Amygdala (tissue), 56 donors: ENCODE data around the gene HMCN1.

ENCODE experiments used
- DNase-seq, 56 donors: peaks; one replicate each; lab custom pipeline; 2025; lab: John Stamatoyannopoulos, UW

The HMCN1 gene

DNA sequence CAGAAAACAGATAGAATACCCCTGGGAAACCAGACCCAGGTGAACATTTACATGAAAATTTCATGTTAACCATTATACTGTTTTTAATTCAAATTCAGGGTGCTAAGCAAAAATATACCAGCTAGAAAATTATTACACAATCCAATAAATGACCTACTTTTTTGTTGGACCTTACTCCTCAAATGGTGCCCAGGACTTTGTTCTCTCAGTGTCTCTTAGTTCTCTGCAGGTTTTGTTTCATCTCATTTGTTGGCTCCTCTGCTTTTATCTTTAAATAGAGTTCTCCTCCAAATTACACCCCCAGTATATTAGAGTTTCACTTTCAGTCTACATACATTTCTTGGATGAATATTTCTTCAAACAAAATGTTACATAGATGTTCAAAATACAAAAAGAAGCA is 326.0 kb downstream of the HMCN1 start:
- DNase-seq = no peak

- no peak for DNase-seq
These were observed 329.0 kb downstream of the HMCN1 start for GRCh38 chr1:186063091-186063657.

- no peak for DNase-seq
These were observed 332.2 kb downstream of the HMCN1 start for GRCh38 chr1:186066411-186066810.

- DNase-seq = no peak
These were observed 339.5 kb downstream of the HMCN1 start for GRCh38 chr1:186073697-186074096.

DNA sequence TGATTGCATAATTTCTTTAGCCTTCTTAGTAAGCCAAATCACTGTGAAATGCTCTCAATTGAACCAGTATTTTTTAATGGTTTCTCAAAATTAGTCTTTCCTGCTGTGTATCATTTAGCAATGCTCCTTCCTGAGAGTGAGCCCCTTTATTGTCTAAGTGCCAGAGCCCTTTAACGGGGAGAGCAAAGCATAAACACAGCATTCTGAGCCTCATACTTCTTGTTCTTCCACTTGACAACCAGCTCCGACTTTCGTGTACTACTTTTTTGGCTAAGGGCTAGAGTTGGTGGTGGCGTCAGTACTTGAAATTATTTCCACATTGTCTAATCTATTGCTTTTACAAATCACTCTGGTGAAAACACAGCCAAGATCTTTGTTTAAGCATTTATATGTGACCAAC is 341.8 kb downstream of the HMCN1 start:
- DNase-seq = no peak

- DNase-seq = no peak
These were observed 344.1 kb downstream of the HMCN1 start for GRCh38 chr1:186078245-186078644.

DNA sequence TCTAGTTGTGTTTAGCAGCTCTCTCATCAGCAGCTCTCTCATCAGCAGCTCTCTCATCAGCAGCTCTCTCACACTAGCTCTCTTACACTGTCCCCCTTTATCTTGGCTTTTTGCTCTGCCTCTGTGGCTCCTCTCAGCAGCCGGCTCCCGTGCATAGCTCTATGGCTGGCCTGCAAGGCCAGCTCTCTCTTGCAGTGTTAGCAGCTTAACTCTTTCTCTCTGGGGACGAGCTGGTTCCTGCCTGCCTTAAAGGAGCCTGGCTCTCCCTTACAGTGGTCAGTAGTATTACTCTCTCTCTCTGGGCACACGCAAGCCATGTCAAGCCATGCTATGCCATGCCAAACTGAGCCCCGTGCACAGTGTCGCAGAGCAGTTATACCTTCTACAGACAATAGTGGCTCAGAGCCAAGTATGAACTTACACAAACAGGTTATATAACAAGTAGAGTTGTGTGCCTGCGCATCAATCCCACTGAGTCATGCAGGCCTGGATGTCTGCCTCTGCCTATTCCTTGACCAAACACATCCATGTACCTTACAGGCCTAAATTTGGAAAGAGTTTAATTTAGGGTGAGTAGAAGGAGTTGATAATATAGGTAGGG is 345.0 kb downstream of the HMCN1 start:
- no peak for DNase-seq

- peak in 13 of 56 donors; percentile 2 to 69 (median 4) for DNase-seq
These were observed 348.2 kb downstream of the HMCN1 start for GRCh38 chr1:186082235-186082937.

GRCh38 chr1:186086583-186086982 is 352.4 kb downstream of the HMCN1 start:
- no peak for DNase-seq

- no peak for DNase-seq
These were observed 355.7 kb downstream of the HMCN1 start for GRCh38 chr1:186089940-186090339.

- no peak for DNase-seq
These were observed 357.1 kb downstream of the HMCN1 start for GRCh38 chr1:186091222-186091720.

DNA sequence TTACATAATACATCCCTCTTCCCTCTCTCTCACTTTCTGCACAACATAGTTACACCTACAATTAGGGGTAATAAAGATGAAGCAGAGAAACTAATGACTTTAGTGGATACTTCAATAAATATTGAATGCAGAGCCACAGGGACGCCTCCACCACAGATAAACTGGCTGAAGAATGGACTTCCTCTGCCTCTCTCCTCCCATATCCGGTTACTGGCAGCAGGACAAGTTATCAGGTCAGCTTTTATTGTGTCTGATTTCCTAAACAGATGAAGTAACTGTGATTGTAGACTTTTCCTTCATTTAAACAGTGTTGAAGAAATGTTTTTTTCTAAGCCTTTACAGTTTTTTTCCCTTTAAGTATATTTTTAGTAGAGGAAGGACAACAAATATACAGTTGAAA is 359.2 kb downstream of the HMCN1 start:
- DNase-seq = no peak

GRCh38 chr1:186094172-186094571 is 360.0 kb downstream of the HMCN1 start:
- DNase-seq = no peak

GRCh38 chr1:186099336-186100104 is 365.3 kb downstream of the HMCN1 start:
- no peak for DNase-seq

GRCh38 chr1:186102107-186102506 is 367.9 kb downstream of the HMCN1 start:
- no peak for DNase-seq

DNA sequence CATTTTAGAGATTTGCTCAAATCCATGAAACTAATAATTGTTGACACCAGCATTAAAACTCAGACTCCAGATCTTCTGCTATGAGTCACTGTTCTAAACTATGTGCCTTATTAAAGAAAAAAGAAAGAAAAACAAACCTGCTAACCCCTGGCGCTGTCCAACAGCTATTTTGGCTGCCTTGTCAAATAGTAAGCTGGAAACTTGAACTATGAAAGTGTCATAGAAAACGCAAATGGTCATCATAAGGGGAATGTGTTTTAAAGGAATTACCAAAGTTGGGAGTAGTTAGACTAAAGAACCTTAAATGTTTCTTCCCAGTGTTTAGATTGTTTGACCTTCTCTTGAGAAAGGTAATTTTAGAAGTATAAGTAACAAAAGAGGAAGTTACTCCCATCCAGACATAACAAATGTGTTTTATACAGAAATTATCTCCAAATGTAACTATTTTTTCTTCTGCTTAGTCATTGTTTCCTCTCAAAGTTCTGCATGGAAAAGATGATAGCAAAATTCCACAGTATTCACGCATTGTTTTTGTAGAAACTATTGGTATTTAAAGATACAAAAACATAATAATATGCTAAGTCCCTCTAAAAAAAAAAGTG is 368.5 kb downstream of the HMCN1 start:
- no peak for DNase-seq

DNA sequence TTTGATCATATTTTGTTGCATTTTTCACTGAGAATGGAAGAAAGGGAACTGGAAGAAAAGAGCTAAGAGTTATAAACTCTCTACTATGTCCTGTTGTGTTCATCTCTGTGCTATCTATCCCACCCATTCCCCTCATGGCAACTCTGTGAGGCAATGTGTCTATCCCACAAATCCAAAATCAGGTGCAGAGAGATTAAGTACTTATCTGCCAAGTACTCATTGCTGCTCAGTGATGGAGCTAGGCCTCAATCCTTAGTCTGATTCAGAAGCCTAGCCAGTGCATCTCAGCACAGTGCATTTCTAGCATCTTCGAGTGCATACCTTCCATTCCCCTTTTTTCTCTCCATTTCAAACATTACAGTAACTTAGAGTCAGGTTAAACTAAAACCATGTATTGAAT is 370.3 kb downstream of the HMCN1 start:
- DNase-seq = no peak

- DNase-seq = no peak
These were observed 378.1 kb downstream of the HMCN1 start for GRCh38 chr1:186112280-186112679.

- DNase-seq = no peak
These were observed 379.3 kb downstream of the HMCN1 start for GRCh38 chr1:186113461-186113860.

DNA sequence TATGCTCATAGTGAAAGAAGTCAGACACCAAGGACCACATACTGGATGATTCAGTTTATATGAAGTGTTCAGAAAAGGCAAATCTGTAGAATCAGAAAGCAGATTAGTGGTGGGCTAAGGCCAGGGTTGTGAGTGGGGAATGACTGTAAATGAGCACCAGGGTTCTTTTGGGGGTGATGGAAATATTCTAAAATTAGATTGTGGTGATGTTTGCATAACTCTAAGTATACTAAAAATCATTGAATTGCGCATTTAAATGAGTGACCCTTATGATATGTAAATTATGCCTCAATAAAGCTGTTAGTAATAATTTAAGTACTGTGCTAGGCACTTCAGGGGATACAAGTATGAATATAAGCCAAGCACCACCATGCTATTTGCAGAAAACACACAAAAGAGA is 384.5 kb downstream of the HMCN1 start:
- no peak for DNase-seq

- DNase-seq = no peak
These were observed 388.6 kb downstream of the HMCN1 start for GRCh38 chr1:186122837-186123236.
